Vagina (tissue), 2 donors: ENCODE data around the gene PCGF1.

Experiments
- POLR2A ChIP-seq, 2 donors: fragments of 450-650 bp; IDR thresholded peaks; one replicate each; pipeline ENCODE4 v1.6.1; 2017; ENCODE audit warnings: antibody characterized with exemption in 2 of 2, mild to moderate bottlenecking in 2 of 2, moderate library complexity in 2 of 2
- POLR2AphosphoS5 ChIP-seq, 2 donors: sonication (generic); formaldehyde crosslinking; IDR thresholded peaks; one replicate each; pipeline ENCODE4 v1.9.0; 2017; ENCODE audit warnings: antibody characterized with exemption in 2 of 2, mild to moderate bottlenecking in 2 of 2, low read depth in 1 of 2; ENCODE audit not compliant: insufficient read depth in 1 of 2
- TF ChIP-seq, protein P1 (sequence below), 3 experiments: fragments of 450-650 bp in 2 of 3; fragments of 200-600 bp in 1 of 3; sonication (generic) in 1 of 3; IDR thresholded peaks; one replicate each; pipeline ENCODE4 v1.5.1; 2017 to 2019; ENCODE audit warnings: antibody characterized with exemption in 3 of 3, mild to moderate bottlenecking in 2 of 3, moderate library complexity in 2 of 3

DNA sequence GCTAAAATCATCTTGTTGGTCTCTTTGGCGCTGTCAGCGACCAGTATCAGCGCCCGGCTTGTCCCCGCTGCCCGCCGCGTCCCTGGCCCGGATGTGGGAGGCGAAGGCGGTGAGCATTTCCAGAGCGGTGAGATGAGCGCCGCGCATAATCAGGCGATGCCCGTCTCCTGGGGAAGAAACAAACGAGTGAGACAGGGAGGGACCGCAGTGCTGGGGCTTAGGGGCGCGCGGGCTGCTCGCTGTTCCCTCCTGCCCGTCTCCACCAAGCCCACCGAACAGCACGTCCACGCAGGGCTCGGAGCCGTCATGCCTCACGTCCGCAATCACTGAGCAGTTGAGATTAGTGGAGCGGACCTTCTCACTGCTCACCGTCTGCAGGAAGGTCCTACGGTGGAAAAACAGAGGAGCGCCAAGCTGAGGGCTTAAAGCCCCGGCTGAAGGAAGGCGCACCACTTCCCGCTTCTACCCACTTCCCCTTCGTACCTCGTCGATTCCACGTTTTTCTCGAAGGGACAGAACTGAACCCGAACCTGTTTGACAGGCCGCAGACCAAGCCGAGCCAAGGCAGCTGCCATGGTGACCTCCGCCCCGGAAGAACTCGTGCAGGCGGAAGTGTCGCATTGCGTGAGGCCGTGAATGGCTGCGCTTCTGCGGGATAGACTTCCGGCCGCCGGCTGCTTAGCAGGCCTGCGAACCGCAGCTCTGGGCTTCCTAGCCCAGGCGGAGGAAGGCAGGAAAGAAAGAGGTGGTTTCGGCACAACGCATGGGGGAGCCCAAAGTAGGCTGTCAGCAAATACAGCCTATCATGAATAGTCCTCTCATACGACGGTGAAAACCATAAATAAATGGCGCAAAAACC is 35.2 kb downstream of the PCGF1 start, which contains the start of gene MRPL53:
- TF ChIP-seq POLR2AphosphoS5 (IDR thresholded peaks at IDR 0.05; ENCODE audit: insufficient read depth in 1 of 2, low read depth in 1 of 2), result peak; percentile 96
- TF ChIP-seq, protein P1, sequence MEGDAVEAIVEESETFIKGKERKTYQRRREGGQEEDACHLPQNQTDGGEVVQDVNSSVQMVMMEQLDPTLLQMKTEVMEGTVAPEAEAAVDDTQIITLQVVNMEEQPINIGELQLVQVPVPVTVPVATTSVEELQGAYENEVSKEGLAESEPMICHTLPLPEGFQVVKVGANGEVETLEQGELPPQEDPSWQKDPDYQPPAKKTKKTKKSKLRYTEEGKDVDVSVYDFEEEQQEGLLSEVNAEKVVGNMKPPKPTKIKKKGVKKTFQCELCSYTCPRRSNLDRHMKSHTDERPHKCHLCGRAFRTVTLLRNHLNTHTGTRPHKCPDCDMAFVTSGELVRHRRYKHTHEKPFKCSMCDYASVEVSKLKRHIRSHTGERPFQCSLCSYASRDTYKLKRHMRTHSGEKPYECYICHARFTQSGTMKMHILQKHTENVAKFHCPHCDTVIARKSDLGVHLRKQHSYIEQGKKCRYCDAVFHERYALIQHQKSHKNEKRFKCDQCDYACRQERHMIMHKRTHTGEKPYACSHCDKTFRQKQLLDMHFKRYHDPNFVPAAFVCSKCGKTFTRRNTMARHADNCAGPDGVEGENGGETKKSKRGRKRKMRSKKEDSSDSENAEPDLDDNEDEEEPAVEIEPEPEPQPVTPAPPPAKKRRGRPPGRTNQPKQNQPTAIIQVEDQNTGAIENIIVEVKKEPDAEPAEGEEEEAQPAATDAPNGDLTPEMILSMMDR (IDR thresholded peaks at IDR 0.05), result no peak
- TF ChIP-seq POLR2A (IDR thresholded peaks at IDR 0.05), result peak in 1 of 2 donors; percentile 37
